Cardiac fibroblast (primary cell): ENCODE measurements around the gene MAN1A1.

Source experiments
- DNase-seq, 2 donors: peaks; one replicate each; pipeline versions ENCODE4 v3.0.0 to v3.0.0-alpha.2; 2010; ENCODE audit warnings: low read depth in 2 of 2
- H3K4me3 ChIP-seq, 2 donors: replicated peaks in 1 of 2; 1 replicate in 1 of 2; 2 replicates in 1 of 2; pipeline ENCODE4 v1.5.1; 2011; ENCODE audit warnings: low read depth in 2 of 2, low read length in 2 of 2, mild to moderate bottlenecking in 2 of 2, moderate library complexity in 1 of 2
- CTCF ChIP-seq: IDR thresholded peaks from one replicate; pipeline ENCODE4 v1.5.1; 2011; ENCODE audit warnings: low read depth, mild to moderate bottlenecking, low read length, inconsistent platforms

The MAN1A1 gene

GRCh38 chr6:119207327-119207726 is 142.2 kb downstream of the MAN1A1 start:
- DNase-seq = no peak
- TF ChIP-seq CTCF = no peak
- no peak overlapping the region for H3K4me3 ChIP-seq

- no peak for DNase-seq
- no peak for TF ChIP-seq CTCF
- no peak overlapping the region for H3K4me3 ChIP-seq
Observed at GRCh38 chr6:119205911-119206618, 143.5 kb downstream of the MAN1A1 start.

- TF ChIP-seq CTCF = no peak
- no peak for DNase-seq
- no peak overlapping the region for H3K4me3 ChIP-seq
Observed at GRCh38 chr6:119204719-119205118, 144.8 kb downstream of the MAN1A1 start.

DNA sequence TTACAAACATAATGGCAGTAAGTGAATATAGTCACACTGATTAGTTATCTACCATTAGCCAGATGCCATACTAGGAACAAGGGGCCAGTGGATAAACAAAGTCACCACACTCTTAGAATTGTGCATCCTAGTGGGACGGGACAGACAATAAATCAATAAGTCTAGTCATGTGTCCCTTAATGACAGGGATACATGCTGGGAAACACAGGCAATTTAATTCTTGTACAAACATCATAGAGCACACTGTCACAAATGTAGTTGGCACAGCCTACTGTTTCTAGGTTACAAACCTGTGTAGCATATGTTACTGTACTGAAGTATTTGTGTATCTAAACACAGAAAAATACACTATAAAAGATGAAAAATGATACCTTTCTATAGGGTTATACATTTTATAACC is 148.1 kb downstream of the MAN1A1 start:
- TF ChIP-seq CTCF = no peak
- no peak for DNase-seq
- no peak overlapping the region for H3K4me3 ChIP-seq

GRCh38 chr6:119200512-119201175 is 148.9 kb downstream of the MAN1A1 start:
- TF ChIP-seq CTCF = no peak
- DNase-seq = no peak
- H3K4me3 ChIP-seq = no peak overlapping the region

GRCh38 chr6:119197271-119197670 is 152.3 kb downstream of the MAN1A1 start:
- no peak for DNase-seq
- TF ChIP-seq CTCF = no peak
- no peak overlapping the region for H3K4me3 ChIP-seq
